Activated CD4-positive, CD25-positive, alpha-beta regulatory T cell treated with anti-CD3 and anti-CD28 coated beads, Interleukin-2, amount 50 U/mL, for 72 hours (primary cell): ENCODE results near the gene AAGAB.
"Not testable (repeated sequence)": the region's sequence is repeated elsewhere in the genome, so short reads cannot be mapped to it uniquely, and the experiment has no call there.

Experiments
- DNase-seq: peaks from one replicate; pipeline ENCODE4 v3.0.0; 2021

AAGAB gene

DNA sequence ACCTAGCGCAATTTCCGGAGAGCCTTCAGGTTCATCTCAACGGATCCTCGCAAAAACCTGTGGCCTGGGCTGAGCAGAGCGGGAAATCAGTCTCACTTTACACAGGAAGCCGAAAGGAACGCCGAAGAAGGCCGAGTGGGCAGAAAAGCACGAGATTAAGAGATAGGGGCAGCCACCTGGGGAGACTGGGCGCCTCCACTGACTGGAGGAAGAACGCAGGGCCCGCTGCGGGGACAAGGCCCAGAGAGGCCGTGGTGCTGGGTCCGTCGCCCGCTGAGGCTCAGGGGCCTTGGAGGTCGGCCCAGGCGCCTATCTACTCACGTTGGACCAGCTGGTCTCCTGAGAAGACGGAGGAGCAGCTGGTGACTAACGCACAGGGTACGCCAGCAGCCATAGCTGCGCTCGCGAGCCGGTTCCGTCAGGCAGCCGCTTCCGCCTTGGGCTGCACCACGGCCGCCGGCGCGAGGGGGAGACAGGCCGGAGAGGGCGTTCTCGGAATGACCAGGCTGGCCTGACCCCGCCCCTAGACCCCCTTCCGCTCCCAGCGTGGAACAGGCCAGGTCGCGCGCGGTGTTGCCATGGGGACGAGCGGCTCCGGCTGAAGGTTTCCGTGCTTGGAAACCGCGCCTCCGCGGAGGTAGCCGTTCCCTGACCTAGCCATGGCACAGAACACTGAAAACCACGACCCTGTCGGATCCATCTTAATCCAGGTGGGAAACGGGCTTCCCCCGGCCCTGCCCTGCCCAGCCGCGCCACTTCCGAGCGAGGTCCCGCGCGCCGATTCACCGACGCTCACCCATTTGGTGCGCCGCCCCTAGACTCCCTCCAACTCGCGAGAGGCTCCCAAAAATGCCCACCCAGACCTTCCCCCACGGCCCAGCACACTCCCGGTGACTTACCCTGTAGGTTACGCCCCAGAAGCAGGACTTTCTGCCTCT is at the start of gene AAGAB, which contains the start of gene IQCH:
Gene AAGAB, minus strand, starts transcription at position 424 of the 938 bp plus-strand sequence. Its CDS starts 30 bp downstream, at position 394.
Gene IQCH, plus strand, starts transcription at position 549 of the 938 bp plus-strand sequence. Its CDS starts 111 bp downstream, at position 660.
- peak; percentile 99 for DNase-seq

- no peak for DNase-seq
Measured at GRCh38 chr15:67303490-67304363, 49.3 kb upstream of the AAGAB start.

DNA sequence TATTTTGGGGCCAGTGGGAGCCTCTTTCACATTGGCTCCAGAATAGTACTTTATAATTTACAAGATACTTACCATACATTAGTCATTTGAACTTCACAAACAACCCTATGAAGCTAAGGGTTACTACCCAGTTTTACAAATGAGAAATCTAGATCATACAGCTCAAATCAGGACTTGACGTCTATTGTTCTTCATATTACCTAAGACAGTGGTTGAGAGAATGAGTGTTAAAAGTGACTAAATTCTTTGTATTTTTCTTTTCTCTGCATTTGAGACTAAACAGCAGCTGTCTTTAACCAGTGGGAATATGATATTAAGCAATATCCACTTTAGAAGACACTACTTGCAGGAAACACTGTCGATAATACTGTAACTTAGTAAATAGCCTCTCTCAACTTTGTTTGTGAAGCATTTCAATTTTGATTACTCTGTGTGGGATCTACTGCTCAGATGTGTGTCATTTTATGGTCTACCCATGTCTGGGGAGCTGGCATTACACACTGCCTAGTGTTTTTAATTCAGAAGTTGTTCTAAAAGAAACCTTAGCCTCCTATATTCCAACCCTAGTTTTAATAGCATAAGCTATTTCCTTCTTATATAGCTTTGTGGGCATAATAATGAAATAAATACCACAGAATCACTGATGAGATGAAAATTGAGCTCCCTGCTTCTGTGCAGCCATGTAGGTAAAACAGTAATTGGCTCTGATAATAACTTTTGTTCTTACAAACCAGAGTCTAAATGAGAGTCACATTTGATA is 46.0 kb upstream of the AAGAB start:
- DNase-seq, result no peak

DNA sequence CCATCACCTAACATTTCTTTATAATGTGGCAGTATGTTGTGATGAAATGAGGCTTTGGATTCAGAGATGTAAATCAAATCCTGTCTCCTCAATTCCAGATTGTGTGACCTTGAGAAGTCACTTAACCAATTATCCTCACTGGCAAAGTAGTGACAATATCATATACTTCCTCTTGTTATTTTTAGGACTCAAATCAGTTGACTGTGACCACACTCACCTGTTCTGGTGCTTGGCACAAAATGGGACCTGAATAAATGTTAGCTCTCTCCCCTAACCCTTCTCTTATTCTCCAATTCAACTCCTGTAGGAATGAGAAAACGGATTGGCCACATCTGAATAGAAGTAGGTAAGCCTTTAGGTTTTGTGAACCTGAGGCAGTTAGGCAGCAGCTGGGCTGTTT is 42.2 kb upstream of the AAGAB start:
- no peak for DNase-seq

DNA sequence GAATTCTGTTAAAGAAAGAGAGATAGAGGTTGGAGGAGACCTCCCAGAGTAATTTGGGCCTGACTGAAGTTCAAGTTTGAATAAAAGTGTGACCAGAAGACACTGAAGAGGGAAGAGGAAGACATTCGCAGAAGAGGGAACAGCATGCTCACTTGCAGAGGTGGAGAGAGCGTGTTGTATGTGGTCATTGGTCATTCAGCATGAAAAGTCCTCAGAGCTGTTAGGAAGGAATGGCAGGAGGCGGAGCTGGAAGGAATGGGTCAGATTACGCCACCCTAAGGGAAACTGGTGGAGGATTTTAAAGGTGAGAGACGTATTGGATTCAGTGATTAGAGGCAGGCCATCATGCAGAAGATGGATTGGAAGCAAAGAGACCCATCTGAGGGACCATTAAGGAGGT is 41.7 kb upstream of the AAGAB start:
- no peak for DNase-seq

GRCh38 chr15:67290319-67290718 is 35.9 kb upstream of the AAGAB start:
- no peak for DNase-seq

- DNase-seq, result not testable (repeated sequence)
Measured at GRCh38 chr15:67286400-67286799, 31.9 kb upstream of the AAGAB start.

DNA sequence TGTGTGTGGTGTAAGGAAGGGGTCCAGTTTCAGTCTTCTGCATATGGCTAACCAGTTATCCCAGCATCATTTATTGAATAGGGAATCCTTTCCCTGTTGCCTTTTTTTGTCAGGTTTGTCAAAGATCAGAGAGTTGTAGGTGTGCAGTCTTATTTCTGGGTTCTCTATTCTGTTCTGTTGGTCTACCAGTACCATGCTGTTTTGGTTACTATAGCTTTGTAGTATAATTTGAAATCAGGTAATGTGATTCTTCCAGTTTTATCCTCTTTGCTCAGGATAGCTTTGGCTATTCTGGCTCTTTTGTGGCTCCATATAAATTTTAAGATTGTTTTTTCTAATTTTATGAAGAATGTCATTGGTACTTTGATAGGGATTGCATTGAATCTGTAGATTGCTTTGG is 31.2 kb upstream of the AAGAB start:
- not testable (repeated sequence) for DNase-seq

DNA sequence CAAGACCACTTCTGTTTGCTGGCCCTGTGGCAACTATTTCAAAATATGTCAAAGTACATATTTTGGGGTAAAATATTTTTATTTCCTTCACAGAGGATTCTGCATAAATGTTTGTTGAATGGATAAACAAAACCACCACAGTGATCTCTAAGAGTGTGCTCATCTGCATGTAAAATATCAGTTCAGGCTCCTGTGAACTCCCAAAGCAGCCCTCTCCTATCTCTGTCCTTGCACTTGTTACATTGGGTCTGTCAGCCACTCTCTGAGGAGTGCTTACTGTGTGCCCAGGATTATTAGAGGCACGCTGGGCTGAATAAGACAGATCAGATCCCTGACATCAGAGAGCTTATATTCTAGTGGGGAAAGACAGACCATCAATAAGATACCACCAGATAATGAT is 27.3 kb upstream of the AAGAB start:
- no peak for DNase-seq

DNA sequence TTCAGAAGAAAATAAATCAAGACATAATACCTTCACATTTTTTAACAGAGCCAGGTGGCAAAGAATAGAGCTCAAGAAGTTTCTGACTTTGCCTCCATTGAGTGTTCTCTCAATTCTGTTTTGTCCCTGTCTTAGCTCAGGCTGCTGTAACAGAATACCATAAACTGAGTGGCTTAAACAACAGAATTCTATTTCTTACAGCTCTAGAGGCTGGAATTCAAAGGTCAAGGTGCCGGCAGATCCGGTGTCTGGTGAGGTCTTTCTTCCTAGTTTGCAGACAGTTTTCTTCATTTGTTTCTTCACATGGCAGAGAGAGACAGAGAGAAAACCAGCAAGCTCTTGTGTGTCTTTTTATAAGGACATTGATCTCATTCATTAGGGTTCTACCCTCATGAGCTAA is 25.8 kb upstream of the AAGAB start:
- no peak for DNase-seq

GRCh38 chr15:67276666-67277065 is 22.2 kb upstream of the AAGAB start:
- no peak for DNase-seq

GRCh38 chr15:67274236-67274635 is 19.8 kb upstream of the AAGAB start:
- no peak for DNase-seq

GRCh38 chr15:67267951-67268941 is 13.8 kb upstream of the AAGAB start:
- DNase-seq, result no peak

- no peak for DNase-seq
Measured at GRCh38 chr15:67267440-67267839, 13.0 kb upstream of the AAGAB start.

DNA sequence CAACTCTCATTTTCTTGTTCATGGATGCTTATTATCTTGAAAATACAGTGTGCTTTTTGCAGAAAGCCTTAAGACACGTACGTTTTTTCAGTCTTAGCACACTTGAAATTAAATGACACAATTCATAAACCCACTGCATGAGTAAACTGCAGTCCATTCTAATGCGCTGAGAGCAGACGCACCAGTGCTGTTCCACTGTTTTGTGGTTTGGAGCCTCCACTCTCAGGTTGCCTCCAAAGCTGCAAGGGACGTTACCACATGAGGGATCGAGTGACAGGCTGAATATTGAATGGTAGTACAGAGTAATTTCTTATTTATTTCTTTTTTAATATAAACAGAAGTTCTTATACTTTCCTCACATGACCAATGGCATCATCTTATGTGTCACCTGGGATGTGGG is 12.4 kb upstream of the AAGAB start:
- DNase-seq, result no peak

GRCh38 chr15:67259806-67260205 is 5.3 kb upstream of the AAGAB start:
- DNase-seq, result no peak

- DNase-seq, result no peak
Measured at GRCh38 chr15:67259379-67259778, 4.9 kb upstream of the AAGAB start.

DNA sequence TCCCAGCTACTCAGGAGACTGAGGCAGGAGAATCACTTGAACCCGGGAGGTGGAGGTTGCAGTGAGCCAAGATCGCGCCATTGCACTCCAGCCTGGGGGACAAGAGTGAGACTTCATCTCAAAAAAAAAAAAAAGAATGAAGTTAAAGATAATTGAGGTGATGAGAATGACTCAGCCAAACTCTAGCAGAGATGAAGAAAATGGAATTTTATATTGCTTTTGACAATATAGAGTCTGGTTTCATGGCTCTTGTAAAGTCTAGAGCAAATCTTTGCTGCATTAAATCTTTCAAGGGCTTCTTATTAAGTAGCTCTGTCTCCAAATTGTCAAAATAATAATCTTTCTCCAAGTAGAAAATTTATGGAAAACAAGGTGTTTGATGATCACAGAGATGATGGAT is 4.0 kb upstream of the AAGAB start:
- not testable (repeated sequence) for DNase-seq

GRCh38 chr15:67256051-67256450 is 1.6 kb upstream of the AAGAB start:
- no peak for DNase-seq

DNA sequence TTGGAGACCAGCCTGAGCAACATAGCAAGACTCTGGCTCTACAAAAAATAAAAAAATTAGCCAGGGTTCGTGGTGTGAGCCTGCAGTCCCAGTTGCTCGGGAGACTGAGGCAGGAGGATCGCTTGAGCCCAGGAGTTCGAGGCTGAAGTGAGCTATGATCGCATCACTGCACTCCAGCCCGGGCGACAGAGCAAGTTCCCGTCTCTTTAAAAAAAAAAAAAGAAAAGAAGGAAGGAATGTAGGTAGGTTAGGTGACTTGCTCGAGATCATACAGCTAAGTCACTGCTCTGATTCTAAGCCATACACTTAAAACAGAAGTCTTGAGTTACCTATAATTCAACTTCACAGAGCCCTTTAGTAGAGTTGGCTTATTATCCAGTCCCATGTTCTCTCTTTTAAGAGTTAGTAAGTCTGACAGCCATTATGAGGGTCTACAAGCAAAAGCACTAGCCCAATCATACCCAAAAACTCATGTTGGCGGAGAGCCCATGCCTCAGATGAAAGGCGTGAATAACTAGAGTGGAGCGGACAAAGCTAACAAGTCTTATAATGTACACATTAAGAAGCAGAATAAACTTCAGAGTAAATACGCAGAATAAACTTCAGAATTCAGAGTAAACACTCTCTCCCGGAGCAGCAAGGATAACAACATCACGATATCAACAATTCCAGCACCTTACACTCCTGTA is 768 bp downstream of the AAGAB start:
- no peak for DNase-seq

- no peak for DNase-seq
Measured at GRCh38 chr15:67253101-67253500, 1.4 kb downstream of the AAGAB start.
